HAP-1 (cell line): ENCODE results near the gene CFDP1.

Experiments used
- DNase-seq, 2 experiments: peaks; one replicate each; pipeline ENCODE4 v3.0.0-alpha.2; 2016 to 2020; ENCODE audit warnings: low spot score in 2 of 2
- H3K27me3 ChIP-seq: fragments of 250-450 bp; sonication (Bioruptor Pico); 2 replicates; pipeline ENCODE4 v1.5.1; 2020; ENCODE audit warnings: low read depth, mild to moderate bottlenecking, moderate library complexity
- H3K36me3 ChIP-seq: fragments of 250-450 bp; sonication (Bioruptor Pico); replicated peaks from 2 replicates; pipeline ENCODE4 v1.5.1; 2020; ENCODE audit warnings: mild to moderate bottlenecking
- H3K4me1 ChIP-seq: fragments of 250-450 bp; sonication (Bioruptor Pico); 2 replicates; pipeline ENCODE4 v1.5.1; 2020; ENCODE audit warnings: mild to moderate bottlenecking
- H3K4me3 ChIP-seq: fragments of 250-450 bp; sonication (Bioruptor Pico); 2 replicates; pipeline ENCODE4 v1.5.1; 2020; ENCODE audit warnings: mild to moderate bottlenecking, moderate library complexity
- H3K9me3 ChIP-seq: fragments of 250-450 bp; sonication (Bioruptor Pico); 2 replicates; pipeline ENCODE4 v1.5.1; 2020; ENCODE audit warnings: mild to moderate bottlenecking, moderate library complexity
- in situ Hi-C: fragments of 300-500 bp; cut with MboI; formaldehyde crosslinking; loops from 3 replicates; pipeline ENCODE4 v1.14.3; 2020; ENCODE audit warnings: low sequenced_read_pairs, inconsistent platforms, mixed read lengths

CFDP1 gene

GRCh38 chr16:75257886-75258806 lies 175.2 kb downstream of the CFDP1 start:
- no peak for DNase-seq
- peaks cover 19% of the 10 kb centered on the region for H3K4me1 ChIP-seq
- in situ Hi-C loops = no loop called here
- H3K36me3 ChIP-seq = no peaks in the 10 kb centered on the region
- no peaks in the 10 kb centered on the region for H3K9me3 ChIP-seq
- H3K27me3 ChIP-seq = no peaks in the 10 kb centered on the region
- H3K4me3 ChIP-seq = no peak overlapping the region

- no peaks in the 10 kb centered on the region for H3K9me3 ChIP-seq
- in situ Hi-C loops = no loop called here
- H3K4me3 ChIP-seq = no peak overlapping the region
- H3K4me1 ChIP-seq = peaks cover 23% of the 10 kb centered on the region
- H3K36me3 ChIP-seq = no peaks in the 10 kb centered on the region
- no peaks in the 10 kb centered on the region for H3K27me3 ChIP-seq
- DNase-seq = no peak
These were observed 176.5 kb downstream of the CFDP1 start for GRCh38 chr16:75256696-75257343.

DNA sequence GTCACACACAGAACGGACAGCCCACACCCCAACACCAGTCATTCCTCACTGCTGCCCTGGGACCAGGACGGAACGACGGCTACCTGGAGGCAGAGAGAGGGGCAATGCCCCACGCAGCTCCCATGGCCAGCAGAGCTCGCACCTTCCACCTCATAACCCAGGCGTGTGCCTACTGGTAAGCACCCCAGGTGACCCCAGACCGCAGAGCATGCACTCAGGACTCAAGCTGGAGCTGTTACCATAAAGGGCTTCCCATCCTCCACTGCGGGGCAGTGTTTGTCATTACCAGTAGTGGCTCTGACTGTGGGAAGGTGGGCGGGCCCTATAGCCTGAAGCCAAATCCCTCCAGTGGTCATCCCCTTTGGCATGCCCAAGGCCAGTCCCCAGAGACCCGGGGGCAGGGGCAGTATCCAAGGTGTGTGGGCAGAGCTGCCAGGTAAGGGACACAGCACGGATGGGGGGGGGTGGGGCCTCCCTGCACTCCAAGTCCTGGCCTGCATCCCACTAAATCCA lies 177.2 kb downstream of the CFDP1 start:
- in situ Hi-C loops = no loop called here
- no peak for DNase-seq
- Histone ChIP-seq H3K9me3 (no peaks in the 10 kb centered on the region), H3K36me3 (no peaks in the 10 kb centered on the region), H3K27me3 (no peaks in the 10 kb centered on the region), H3K4me1 (peaks cover 19% of the 10 kb centered on the region), H3K4me3 (no peak overlapping the region)

GRCh38 chr16:75254359-75254837 lies 178.9 kb downstream of the CFDP1 start:
- Histone ChIP-seq H3K9me3 (no peaks in the 10 kb centered on the region), H3K4me3 (no peak overlapping the region), H3K4me1 (peaks cover 8% of the 10 kb centered on the region), H3K36me3 (no peaks in the 10 kb centered on the region), H3K27me3 (no peaks in the 10 kb centered on the region)
- in situ Hi-C loops = no loop called here
- no peak for DNase-seq

- Histone ChIP-seq H3K27me3 (no peaks in the 10 kb centered on the region), H3K4me1 (peaks cover 8% of the 10 kb centered on the region), H3K36me3 (no peaks in the 10 kb centered on the region), H3K9me3 (no peaks in the 10 kb centered on the region), H3K4me3 (no peak overlapping the region)
- in situ Hi-C loops = no loop called here
- peak in 1 of 2 experiments; percentile 54 for DNase-seq
These were observed 180.1 kb downstream of the CFDP1 start for GRCh38 chr16:75252946-75253911.

GRCh38 chr16:75252049-75252864 lies 181.0 kb downstream of the CFDP1 start:
- peaks cover 8% of the 10 kb centered on the region for H3K4me1 ChIP-seq
- in situ Hi-C loops = no loop called here
- H3K36me3 ChIP-seq = no peaks in the 10 kb centered on the region
- peak in 1 of 2 experiments; percentile 7 for DNase-seq
- no peaks in the 10 kb centered on the region for H3K27me3 ChIP-seq
- H3K4me3 ChIP-seq = peak overlapping the region; percentile 8; the same call in 1 of the 2 replicates
- no peaks in the 10 kb centered on the region for H3K9me3 ChIP-seq

GRCh38 chr16:75251280-75252048 lies 181.8 kb downstream of the CFDP1 start, which contains the start of gene BCAR1:
Gene BCAR1, minus strand, starts transcription at chr16:75251624. Its CDS starts 142 bp downstream, at chr16:75251482.
- Histone ChIP-seq H3K9me3 (no peaks in the 10 kb centered on the region), H3K4me1 (peaks cover 8% of the 10 kb centered on the region)
- DNase-seq = peak; percentile 83 to 91

GRCh38 chr16:75250809-75251279 lies 182.5 kb downstream of the CFDP1 start:
- peak overlapping the region; percentile 62 for H3K4me3 ChIP-seq
- no peaks in the 10 kb centered on the region for H3K36me3 ChIP-seq
- peak in 1 of 2 experiments; percentile 52 for DNase-seq
- no peaks in the 10 kb centered on the region for H3K27me3 ChIP-seq
- in situ Hi-C loops = no loop called here
- peaks cover 8% of the 10 kb centered on the region for H3K4me1 ChIP-seq
- no peaks in the 10 kb centered on the region for H3K9me3 ChIP-seq

More at GRCh38 chr16:75251280-75252048, 181.8 kb downstream of the CFDP1 start, which contains the start of gene BCAR1:
- Histone ChIP-seq H3K4me3 (peak within 1 kb of the TSS; percentile 62), H3K27me3 (no peaks in the 10 kb centered on the region), H3K36me3 (no peaks in the 10 kb centered on the region)
- in situ Hi-C loops = no loop called here

DNA sequence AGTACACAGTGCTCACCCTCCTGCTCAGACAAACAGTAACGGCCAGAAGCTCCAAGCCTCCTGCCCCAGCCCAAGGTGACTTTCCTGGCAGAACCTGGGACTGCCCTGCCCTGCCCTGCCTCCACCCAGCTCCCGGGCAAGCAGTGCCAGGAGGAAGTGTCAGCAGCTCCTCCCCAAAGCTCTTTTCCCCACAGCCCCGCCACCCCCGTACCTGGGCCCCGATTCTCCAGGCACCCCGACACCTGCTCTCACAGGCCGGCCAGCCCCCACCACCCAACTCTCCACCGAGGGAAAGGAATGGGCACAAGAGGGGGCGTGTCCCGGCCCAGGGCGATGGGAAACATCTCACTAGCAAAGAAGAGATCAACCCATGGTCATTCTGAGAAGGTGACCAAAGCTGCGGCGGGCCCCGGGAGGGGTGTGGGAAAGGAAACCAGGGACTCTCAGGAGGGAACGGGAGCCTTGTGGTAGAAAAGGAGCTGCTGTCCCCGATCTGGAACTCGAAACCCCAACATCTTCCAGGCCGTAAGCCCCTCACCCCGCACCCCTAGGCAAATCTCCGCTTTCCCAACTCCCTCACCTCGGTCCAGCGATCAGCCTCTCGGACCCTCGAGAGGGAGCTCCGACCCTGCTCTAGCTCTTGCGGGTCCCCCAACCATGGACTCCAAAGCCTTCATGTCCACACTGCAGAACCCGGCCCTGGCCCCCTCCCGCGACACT lies 183.1 kb downstream of the CFDP1 start:
- peak overlapping the region; percentile 62 for H3K4me3 ChIP-seq
- no peak for DNase-seq
- peaks cover 8% of the 10 kb centered on the region for H3K4me1 ChIP-seq
- no peaks in the 10 kb centered on the region for H3K9me3 ChIP-seq
- in situ Hi-C loops = no loop called here
- H3K36me3 ChIP-seq = no peaks in the 10 kb centered on the region
- H3K27me3 ChIP-seq = no peaks in the 10 kb centered on the region

DNA sequence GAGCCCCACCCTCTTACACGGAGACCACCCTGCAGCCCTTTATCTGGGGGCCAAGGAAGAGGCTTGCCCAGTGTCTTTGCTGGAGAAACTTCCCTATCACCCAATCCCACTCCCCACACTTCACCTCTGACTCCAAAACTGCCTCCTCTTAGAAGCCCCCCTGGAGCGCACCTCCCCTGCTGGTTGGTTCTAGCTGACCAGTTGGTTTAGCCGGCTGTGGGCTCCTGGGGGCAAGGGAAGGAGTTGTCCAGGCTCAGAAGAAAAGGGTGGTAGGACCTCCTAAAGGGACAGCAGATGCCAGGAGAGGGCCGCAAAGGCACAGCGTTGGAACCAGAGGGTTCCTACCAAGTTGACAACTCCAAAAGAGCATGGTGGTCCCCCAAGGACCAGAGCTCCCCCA lies 183.9 kb downstream of the CFDP1 start:
- H3K36me3 ChIP-seq = no peaks in the 10 kb centered on the region
- H3K4me1 ChIP-seq = peaks cover 8% of the 10 kb centered on the region
- H3K9me3 ChIP-seq = no peaks in the 10 kb centered on the region
- no peak for DNase-seq
- H3K27me3 ChIP-seq = no peaks in the 10 kb centered on the region
- no peak overlapping the region for H3K4me3 ChIP-seq
- in situ Hi-C loops = no loop called here

- Histone ChIP-seq H3K9me3 (no peaks in the 10 kb centered on the region), H3K4me1 (peaks cover 8% of the 10 kb centered on the region), H3K4me3 (no peak overlapping the region), H3K36me3 (no peaks in the 10 kb centered on the region), H3K27me3 (no peaks in the 10 kb centered on the region)
- in situ Hi-C loops = no loop called here
- no peak for DNase-seq
These were observed 184.5 kb downstream of the CFDP1 start for GRCh38 chr16:75248536-75249380.
